K562 treated with DMSO at 1 percent for 24 hours (cell line): Measurements from ENCODE around the gene BRD9. TPM values are rescaled to one million over a fixed set of nuclear protein-coding genes. Genes with fewer than 3 reads are reported as not detected.

Source experiments
- total RNA-seq: library from RNA; unstranded; fragments of 300-600 nt; gene quantifications from 2 replicates; pipeline ENCODE4 v1.2.3, GENCODE V29; 2022; ENCODE audit warnings: low read depth; ENCODE audit not compliant: insufficient read depth

The BRD9 gene
- total RNA-seq, result 33.4 and 34.5 TPM in 2 replicates

DNA sequence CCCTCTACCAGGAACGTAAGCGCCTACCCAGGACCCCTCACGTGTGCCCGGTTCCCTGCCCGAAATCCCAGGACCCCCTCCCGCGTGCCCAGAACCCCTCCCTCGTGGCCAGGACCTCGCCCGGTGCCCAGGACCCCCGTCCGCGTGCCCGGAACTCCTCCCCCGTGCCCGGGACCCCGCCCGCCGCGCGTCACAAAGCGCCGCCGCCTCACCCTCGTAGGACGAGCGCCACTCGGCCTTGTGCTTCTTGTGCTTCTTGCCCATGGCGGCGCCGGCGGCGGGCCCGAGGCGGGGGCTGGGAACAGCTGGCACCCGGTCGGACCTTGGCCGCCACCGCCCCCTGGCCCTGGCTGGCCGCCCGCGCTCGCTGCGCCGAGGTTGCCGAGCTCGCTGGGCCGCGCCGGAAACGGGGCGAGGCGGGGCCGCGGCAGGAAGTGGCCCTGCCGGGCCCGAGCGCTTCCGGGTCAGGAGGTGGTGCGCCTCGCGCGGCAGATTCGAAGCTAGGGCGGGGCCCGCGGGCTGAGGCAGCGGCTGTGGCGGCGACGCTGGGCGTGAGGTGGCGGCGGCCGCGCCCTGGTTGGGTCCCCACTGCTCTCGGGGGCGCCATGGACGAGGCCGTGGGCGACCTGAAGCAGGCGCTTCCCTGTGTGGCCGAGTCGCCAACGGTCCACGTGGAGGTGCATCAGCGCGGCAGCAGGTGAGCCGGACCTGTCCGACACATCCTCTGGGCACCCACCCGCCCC, at the start of gene BRD9, which contains the start of gene TRIP13:
TSS of gene BRD9 (minus strand) at position 408 of the 743 bp plus-strand sequence. CDS start at position 264, 144 bp downstream.
TSS of gene TRIP13 (plus strand) at position 491 of the 743 bp plus-strand sequence. CDS start at position 606, 115 bp downstream.

DNA sequence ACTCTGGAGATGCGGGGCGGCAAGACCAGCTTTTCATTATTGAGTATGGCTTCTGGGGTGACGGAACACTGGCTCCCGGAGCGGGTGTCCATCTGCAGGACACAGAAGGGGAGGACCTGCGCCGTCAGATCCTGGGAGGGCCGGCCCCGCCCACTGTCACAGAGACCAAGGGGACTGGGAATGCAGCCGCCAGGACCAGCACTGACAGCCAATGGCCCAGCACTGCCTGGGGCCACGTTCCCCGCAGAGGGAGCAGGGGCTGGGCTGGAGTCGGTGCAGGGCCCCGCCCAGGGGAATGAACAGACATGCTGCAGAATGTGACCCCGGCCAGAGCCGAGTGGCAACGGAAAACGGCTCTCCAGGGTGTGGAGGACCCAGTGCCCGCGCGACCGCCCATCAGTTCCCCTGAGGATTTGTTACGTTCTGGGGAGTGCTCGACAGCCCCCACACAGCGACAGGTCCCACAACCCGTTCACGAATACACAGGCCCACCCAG, 42.0 kb downstream of the BRD9 start, which contains the start of gene ZDHHC11:
TSS of gene ZDHHC11 (minus strand) at position 476 of the 496 bp plus-strand sequence. CDS start at position 92, 384 bp downstream.

Other genes with a start within 250 kb of the BRD9 start
- 0.34 and 0.50 TPM in 2 replicates for gene TPPP, start 199.4 kb downstream of the BRD9 start, total RNA-seq
- gene ZDHHC11B, start 108.1 kb downstream of the BRD9 start, total RNA-seq, result not detected in 2 replicates
- gene ZDHHC11, start 41.8 kb downstream of the BRD9 start, total RNA-seq, result 0.78 and 1.6 TPM in 2 replicates
- gene TRIP13, start 83 bp upstream of the BRD9 start, total RNA-seq, result 20.6 and 23.6 TPM in 2 replicates
- 0.54 and 1.1 TPM in 2 replicates for gene NKD2, start 116.0 kb upstream of the BRD9 start, total RNA-seq
- gene SLC12A7, start 219.3 kb upstream of the BRD9 start, total RNA-seq, result 5.5 and 6.3 TPM in 2 replicates